ENCODE results near the gene RNF224.
"Not testable (repeated sequence)": the region's sequence is repeated elsewhere in the genome, so short reads cannot be mapped to it uniquely, and the experiment has no call there.

The RNF224 gene

DNA sequence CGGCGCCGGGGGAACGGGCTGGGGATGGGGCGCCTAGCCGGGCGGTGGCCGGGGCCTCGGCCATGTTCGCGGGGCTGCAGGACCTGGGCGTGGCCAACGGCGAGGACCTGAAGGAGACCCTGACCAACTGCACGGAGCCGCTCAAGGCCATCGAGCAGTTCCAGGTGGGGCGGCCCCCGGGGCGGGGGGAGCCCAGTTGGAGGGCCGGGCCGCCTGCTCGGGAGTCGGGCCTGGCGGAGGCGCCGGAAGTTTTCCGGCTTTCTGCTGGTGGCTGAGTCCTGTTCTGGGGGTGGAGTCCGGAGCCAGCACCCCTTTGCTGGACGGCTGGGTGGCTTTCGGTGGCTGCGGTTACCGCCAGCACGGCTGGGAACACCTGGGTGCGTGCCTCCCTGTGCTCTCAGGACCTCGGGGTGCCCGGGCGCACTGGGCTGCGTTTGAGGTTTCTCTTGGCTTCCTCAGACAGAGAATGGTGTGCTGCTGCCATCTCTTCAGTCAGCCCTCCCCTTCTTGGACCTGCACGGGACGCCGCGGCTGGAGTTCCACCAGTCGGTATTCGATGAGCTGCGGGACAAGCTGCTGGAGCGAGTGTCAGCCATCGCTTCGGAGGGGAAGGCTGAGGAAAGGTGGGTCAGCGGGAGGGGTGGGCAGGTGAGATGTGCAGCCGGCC lies 28.3 kb downstream of the RNF224 start:
- DNase-seq = no peak

DNA sequence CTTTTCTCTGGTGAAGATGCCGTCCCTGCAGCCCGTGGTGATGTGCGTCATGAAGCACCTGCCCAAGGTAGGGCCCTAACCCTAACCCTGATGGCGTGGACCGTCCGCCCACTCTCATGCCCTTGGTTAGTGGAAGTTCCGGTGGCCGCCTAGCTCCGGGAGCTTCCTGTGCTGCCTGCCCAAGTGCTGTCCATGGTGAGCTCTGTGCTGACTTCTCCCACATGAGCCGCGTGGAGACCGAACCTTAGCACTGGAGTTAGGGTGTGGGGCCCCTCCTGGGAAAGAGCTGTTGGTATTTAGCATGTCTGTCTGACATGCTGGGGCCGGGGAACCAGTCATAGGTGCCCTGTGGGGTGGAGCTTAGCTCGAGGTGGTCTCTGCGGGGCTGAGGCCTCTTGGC lies 29.1 kb downstream of the RNF224 start:
- DNase-seq = no peak

GRCh38 chr9:137256856-137257255 lies 29.6 kb downstream of the RNF224 start:
- no peak for DNase-seq

DNA sequence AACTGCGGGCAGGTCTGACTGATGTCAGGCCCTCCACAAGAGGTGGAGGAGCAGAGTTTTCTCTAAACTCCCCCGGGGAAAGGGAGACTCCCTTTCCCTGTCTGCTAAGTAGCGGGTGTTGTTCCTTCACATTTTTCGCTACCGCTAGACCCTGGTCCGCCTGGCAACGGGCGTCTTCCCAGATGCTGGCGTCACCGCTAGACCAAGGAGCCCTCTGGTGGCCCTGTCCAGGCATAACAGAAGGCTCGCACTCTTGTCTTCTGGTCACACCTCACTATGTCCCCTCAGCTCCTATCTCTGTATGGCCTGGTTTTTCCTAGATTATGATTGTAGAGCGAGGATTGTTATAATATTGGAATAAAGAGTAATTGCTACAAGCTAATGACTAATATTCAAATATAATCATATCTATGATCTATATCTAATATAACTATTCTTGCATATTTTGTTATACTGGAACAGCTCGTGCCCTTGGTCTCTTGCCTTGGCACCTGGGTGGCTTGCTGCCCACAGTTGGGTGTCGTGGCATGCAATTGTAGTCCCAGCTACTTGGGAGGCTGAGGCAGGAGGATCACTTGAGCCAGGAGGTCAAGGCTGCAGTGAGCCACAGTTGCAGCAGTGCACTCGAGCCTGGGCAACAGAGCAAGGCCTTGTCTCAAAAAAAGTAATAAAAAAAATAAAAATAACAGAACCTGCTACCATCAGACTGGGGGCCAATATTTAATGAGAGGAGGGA lies 35.0 kb downstream of the RNF224 start:
- DNase-seq = not testable (repeated sequence)

GRCh38 chr9:137262909-137263285 lies 35.6 kb downstream of the RNF224 start:
- no peak for DNase-seq

GRCh38 chr9:137263506-137263905 lies 36.2 kb downstream of the RNF224 start:
- no peak for DNase-seq

- DNase-seq = no peak
These were observed 36.8 kb downstream of the RNF224 start for GRCh38 chr9:137264067-137264466.

GRCh38 chr9:137265496-137266161 lies 38.3 kb downstream of the RNF224 start:
- DNase-seq = no peak

DNA sequence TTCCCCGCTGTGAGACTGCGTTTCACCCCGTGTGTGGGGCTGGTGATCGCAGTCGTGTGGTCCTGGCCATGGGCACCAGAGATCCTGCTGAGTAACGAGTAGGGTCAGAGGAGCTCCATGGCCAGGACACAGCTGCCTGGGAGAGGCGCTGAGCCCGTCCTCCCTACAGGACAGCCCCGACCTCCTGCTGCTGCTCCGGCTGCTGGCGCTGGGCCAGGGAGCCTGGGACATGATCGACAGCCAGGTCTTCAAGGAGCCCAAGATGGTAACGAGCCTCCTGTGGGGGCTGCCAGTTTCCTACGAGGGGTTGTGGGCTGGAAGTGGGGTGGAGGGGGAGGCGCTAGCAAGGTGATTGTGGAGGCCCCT lies 38.8 kb downstream of the RNF224 start:
- no peak for DNase-seq

- DNase-seq = no peak
These were observed 39.5 kb downstream of the RNF224 start for GRCh38 chr9:137266585-137267453.

GRCh38 chr9:137267933-137268355 lies 40.6 kb downstream of the RNF224 start:
- no peak for DNase-seq

DNA sequence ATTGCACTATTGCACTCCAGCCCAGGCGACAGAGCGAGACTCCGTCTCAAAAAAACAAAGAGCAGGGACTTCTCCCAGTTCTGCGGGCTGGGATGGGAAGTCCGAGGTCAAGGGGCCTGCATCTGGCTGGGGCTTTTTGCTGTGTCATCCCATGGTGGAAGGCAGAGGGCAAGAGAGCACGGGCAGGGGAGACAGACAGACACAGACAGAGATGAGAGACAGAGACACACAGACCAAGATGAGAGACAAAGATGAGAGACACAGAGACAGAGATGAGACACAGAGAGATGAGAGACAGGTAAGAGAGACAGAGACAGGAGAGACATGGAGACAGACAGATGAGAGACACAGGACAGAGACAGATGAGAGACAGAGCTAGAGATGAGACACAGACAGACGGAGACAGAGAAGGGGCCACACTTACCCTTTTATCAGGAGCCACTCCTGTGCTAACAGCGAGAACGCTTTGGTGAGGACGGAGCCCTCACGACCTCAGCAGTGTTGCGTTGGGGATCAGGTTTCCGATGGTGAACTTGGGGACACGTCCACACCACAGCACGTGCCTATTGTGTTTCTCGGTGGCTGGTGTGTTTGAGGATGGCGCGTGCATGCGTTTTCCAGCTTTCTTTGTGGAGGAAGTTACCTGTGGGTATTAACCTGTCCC lies 41.4 kb downstream of the RNF224 start:
- no peak for DNase-seq

DNA sequence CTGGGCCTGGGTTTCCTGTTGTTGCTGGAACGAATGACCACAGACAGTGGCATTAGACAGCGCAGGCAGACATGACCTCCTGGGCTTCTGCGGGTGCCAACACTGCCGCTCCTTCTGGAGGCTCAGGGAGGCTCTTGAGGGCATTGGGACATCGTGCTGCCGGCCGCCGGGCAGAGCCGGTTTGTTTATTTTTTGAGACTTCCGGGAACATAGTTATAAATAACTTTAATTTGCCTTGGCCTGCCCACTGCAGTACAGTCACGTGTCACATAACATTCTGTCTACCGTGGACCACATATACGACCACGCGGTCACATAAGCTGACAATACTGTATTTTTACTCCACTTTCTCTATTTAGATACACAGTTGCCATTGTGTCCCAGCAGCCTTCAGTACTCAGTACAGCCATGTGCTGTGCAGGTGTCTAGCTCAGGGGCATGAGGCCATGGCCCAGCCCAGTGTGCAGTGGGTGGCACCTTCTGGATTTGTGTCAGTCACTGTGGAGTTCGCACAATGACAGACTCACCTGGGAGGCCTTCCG lies 42.0 kb downstream of the RNF224 start:
- DNase-seq = no peak

DNA sequence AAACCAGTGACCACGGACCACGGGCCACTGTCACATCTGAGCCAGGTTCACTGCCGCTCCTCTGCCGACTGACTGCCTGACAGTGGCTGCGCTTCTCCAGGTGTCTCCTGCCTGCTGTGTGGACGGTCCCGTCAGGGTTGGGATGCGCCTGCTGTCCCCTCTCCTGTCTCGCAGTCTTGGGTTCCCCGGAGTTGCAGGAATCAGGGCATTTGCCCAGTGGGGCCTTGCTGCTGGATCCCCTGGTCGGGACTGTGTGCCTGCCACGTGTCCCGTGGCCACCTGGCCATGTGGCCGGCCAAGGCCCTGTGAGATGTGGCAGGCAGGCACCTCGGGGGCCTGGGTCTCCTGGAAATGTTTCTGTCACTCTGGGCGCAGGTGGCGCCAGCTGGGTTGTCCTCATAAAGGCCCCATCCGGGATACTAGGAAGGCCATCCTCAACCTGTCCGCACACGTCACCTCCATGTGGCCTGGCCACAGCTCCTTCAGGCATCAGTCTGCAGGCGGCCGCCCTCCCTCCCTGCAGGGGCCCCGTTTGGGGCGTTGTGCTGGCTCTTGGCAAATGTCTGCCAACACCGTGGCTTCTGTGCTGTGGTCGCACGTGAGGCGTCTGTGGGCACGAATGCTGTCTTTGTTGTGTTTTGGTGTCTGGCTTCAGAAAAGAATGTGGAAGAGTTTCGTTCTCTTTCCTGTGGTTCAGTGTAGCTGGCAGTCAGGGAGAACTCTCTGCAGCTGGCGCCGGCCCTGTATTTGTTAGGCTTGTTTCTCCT lies 43.8 kb downstream of the RNF224 start:
- no peak for DNase-seq

DNA sequence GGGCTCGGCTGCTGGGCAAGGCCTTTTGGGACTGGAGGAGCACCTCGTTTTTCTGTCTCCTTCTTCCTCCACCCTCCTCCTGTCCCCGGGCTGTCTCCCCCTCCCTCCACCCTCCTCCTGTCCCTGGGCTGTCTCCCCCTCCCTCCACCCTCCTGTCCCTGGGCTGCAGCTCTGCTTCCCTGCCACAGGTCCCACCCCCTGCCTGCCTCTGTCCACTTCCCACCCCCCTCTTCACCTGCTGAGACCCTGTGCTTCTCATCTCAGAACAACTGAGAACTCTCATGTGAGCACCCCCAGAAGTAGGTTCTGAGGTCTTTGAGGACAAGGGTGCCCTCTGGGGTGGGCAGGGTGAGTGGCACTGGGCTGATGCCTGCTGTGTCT lies 44.4 kb downstream of the RNF224 start:
- no peak for DNase-seq

DNA sequence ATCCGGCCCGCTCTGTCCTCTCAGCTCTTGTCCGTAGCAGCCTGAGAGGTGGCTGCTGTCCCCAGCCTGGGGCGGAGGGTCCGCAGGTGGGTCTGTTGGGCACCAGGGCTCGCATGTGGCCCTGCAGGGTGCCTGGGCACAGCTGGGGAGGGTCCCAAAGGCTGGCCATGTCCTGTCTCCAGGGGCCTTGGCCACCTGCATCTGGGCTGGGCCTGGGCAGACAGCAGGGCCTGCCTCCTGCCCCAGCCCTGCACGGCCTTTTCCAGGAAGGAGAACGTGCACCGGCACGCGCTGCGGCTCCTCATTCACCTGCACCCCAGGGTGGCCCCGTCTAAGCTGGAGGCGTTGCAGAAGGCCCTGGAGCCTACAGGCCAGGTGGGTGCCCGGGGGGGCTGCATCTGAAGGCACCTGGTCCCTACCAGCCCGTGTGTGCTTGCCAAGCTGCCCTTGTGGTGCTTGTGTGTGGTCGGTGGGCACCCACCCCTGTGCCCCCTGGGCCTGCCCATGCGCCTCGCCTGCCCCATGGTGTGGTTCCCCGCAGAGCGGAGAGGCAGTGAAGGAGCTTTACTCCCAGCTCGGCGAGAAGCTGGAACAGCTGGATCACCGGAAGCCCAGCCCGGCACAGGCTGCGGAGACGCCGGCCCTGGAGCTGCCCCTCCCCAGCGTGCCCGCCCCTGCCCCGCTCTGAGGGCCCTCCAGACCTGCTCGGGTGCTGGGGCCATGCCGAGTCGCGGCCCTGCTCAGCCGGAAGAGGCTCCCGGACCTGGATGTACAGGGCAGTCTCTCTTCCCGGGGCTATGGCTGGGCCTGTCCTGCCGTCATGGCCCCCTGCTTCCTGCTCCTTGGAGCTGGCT lies 45.2 kb downstream of the RNF224 start:
- DNase-seq = no peak

DNA sequence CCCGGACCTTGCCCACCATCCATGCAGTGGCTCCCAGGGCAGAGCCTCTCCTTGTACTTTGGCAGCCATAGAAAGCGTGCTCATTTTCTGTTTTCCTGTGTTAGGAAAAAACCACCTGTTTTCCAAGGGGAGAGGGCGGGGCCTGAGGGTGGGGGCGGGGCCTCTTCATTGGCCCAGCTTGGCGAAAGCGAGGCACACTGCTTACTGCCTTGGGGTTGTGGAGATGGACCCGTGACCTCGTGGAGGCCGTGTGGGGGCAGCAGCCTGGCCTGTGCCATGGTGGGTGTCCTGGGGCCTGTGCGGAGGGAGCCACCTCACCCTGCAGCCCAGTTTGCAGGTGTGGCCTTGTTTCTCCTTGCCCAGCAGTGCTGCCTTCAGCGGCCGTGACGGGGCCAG lies 45.8 kb downstream of the RNF224 start:
- no peak for DNase-seq

- no peak for DNase-seq
These were observed 46.5 kb downstream of the RNF224 start for GRCh38 chr9:137273611-137274320.

GRCh38 chr9:137275203-137275587 lies 47.9 kb downstream of the RNF224 start:
- no peak for DNase-seq

Measured in NCI-H1436 (cell line).